Retinal pigment epithelial cell (primary cell): ENCODE results near the gene ZSWIM3.
A peak's percentile ranks its signal among the peaks of the same experiment; 100 is the strongest.

Source experiments
- DNase-seq: peaks from one replicate; pipeline ENCODE4 v3.0.0-alpha.2; 2010; ENCODE audit warnings: low read depth
- H3K4me3 ChIP-seq: 2 replicates; pipeline ENCODE4 v1.5.1; 2011; ENCODE audit warnings: mild to moderate bottlenecking, low read length, control low read depth, moderate library complexity
- CTCF ChIP-seq: conservative IDR thresholded peaks from 2 replicates; pipeline ENCODE4 v1.5.1; 2011; ENCODE audit warnings: low read depth, low read length, control low read depth, inconsistent platforms

ZSWIM3 gene

GRCh38 chr20:45909817-45910669 is 52.6 kb downstream of the ZSWIM3 start:
- DNase-seq: no peak
- TF ChIP-seq CTCF: no peak
- peak overlapping the region; percentile 32 for H3K4me3 ChIP-seq

GRCh38 chr20:45910670-45911485 is 53.5 kb downstream of the ZSWIM3 start:
- no peak for TF ChIP-seq CTCF
- DNase-seq: peak; percentile 99
- peak overlapping the region; percentile 66 for H3K4me3 ChIP-seq

GRCh38 chr20:45911486-45912343 is 54.3 kb downstream of the ZSWIM3 start, which contains the start of gene PLTP:
TSS of gene PLTP (minus strand) at chr20:45912155. CDS start at chr20:45911452, 703 bp downstream.
- TF ChIP-seq CTCF: no peak
- peak within 1 kb of the TSS; percentile 66 for H3K4me3 ChIP-seq
- DNase-seq: no peak

- H3K4me3 ChIP-seq: peak overlapping the region; percentile 66
- TF ChIP-seq CTCF: no peak
- DNase-seq: no peak
Observed at GRCh38 chr20:45912344-45912682, 54.9 kb downstream of the ZSWIM3 start.

- no peak for DNase-seq
- TF ChIP-seq CTCF: no peak
Observed at GRCh38 chr20:45913116-45913515, 55.7 kb downstream of the ZSWIM3 start.

GRCh38 chr20:45917790-45918141 is 60.4 kb downstream of the ZSWIM3 start:
- no peak for TF ChIP-seq CTCF
- no peak overlapping the region for H3K4me3 ChIP-seq
- DNase-seq: no peak

More at GRCh38 chr20:45913116-45913515, 55.7 kb downstream of the ZSWIM3 start:
- no peak overlapping the region for H3K4me3 ChIP-seq
